WI38 (cell line): ENCODE results near the gene TRUB2.

Experiments used
- H3K4me3 ChIP-seq: 2 replicates; pipeline ENCODE4 v1.5.1; 2011; ENCODE audit warnings: low read depth, mild to moderate bottlenecking, control low read depth, low read length
- TF ChIP-seq, protein P1 (sequence below): IDR thresholded peaks from 2 replicates; pipeline ENCODE4 v1.5.1; 2012; ENCODE audit warnings: low read depth, mild to moderate bottlenecking, control low read depth, low read length

Gene TRUB2

DNA sequence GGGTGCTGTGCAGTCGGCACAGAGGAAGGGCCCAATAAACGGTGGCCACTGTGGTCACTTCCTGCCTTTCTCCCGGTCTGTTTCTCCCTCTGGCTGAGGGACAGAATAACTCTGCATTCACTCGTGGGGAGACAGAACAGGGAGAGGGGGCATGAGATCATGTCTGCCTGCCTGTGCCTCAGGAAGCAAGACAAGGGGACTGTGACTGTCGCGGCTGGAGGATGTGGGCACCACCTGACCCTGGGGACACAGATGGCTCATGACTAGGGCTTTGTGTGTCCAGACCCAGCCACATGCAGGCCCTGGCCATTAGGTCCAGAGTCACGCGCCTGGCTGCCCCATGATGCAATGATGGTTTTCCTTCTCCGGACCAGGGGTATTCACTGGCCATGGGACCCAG lies 5.8 kb downstream of the TRUB2 start:
- TF ChIP-seq, protein P1, sequence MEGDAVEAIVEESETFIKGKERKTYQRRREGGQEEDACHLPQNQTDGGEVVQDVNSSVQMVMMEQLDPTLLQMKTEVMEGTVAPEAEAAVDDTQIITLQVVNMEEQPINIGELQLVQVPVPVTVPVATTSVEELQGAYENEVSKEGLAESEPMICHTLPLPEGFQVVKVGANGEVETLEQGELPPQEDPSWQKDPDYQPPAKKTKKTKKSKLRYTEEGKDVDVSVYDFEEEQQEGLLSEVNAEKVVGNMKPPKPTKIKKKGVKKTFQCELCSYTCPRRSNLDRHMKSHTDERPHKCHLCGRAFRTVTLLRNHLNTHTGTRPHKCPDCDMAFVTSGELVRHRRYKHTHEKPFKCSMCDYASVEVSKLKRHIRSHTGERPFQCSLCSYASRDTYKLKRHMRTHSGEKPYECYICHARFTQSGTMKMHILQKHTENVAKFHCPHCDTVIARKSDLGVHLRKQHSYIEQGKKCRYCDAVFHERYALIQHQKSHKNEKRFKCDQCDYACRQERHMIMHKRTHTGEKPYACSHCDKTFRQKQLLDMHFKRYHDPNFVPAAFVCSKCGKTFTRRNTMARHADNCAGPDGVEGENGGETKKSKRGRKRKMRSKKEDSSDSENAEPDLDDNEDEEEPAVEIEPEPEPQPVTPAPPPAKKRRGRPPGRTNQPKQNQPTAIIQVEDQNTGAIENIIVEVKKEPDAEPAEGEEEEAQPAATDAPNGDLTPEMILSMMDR, result no peak

DNA sequence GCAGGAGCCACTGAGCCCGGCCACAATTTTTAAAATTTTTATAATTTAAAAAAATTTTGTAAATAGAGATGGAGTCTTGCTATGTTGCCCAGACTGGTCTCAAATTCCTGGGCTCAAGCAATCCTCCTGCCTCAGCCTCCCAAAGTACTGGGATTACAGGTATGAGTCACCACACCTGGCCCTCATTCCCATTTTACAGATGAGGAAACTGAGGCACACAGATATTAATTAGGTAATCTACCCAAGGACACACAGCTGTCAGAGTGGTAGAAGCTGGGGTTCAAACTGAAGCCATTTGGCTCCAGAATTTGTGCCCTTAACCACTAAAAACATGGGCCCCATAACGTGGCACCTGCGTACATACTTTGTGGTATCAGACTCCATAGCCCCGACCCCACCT lies 7.5 kb downstream of the TRUB2 start:
- H3K4me3 ChIP-seq, result no peak overlapping the region

More for the DNA sequence above, 5.8 kb downstream of the TRUB2 start:
- no peak overlapping the region for H3K4me3 ChIP-seq

DNA sequence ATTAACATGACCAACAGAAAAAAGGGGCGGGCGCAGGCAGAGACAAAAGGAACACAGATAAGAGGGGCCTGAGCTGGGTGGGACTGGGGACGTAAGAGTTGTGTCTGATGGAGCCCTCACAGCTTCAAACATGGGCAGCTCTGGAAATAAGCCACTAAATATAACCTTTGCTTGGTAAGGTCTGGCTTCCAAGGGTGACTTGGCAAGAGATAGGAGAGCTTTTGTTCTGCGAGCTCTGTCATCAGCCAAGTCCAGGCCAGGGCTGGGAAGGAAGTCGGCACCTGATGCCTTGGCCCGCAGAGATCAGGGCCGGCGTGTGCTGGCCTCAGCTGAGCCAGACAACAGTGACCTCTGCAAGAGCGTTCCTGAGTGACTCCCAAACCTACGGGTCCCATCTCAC lies 11.8 kb downstream of the TRUB2 start:
- TF ChIP-seq, protein P1, result no peak
- no peak overlapping the region for H3K4me3 ChIP-seq

More for the DNA sequence above, 7.5 kb downstream of the TRUB2 start:
- TF ChIP-seq, protein P1, result no peak

DNA sequence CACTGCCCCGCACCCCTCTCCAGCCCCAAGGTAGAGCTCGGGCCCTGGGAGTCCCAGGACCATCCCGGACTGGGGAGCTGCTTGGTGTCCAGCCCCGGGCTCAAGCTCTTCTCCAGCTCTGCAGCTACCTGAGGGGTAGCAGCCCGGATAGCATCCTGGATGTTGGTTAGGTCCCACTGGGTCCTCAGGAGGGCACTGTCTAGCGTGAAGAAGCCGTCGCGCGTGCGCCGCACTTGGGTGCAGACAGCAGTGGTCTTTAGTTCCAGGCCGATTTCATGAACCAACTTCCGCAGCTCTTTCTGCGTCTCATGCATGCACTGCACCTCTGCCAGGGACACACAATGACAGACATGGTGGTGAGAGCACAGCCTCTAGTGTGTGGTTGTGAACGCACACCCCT lies 12.7 kb downstream of the TRUB2 start:
- TF ChIP-seq, protein P1, result no peak
- no peak overlapping the region for H3K4me3 ChIP-seq

DNA sequence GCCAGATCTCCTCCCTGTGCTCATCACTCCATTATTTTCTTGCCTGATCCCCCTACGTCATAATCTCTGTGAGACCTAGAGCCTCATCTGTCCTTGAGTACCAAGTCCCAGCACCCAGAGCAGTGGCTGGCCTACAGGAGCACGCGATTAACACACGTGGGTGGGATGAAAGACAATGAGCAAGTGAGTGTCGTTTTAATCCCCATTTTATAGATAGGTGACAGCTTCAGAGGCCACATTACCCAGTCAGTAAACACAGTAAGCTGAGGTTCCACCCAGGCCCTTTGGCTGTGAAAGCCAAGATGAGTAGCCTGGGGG lies 17.3 kb downstream of the TRUB2 start:
- TF ChIP-seq, protein P1, result no peak
- H3K4me3 ChIP-seq, result no peak overlapping the region

DNA sequence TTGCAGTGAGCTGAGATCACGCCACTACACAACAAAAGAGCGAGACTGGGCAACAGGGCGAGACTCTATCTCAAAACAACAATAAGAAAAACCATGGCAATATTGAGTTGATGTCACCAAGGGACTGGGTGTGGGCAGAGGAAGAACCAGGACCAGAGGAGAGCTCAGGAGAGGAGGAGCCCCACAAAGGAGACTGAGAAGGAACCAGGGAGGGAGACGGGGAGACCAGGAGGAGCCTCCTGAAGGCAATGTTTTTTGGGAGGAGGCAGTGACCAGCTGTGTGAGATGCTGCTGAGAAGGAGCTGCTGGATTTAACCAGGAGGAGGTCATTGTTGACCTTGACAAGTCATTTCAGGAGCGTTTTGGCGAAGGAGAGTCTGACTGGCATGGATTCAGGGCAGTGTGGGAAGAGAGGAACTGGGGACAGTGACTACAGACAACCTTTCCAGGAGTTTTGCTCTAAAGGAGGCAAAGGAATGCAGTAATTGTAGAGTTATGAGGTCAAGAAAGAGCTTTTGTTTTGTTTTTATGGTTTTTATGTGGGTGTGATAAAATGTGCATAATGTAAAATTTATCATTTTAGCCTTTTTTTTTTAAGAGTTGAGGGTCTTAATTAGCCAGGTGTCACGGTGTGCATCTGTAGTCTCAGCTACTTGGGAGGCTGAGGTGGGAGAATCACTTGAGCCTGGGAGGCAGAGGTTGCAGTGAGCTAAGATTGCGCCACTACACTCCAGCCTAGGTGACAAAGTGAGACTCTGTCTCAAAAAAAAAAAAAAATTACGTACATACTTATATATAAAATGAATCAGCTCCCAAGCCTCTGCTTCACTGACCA lies 17.9 kb downstream of the TRUB2 start:
- no peak overlapping the region for H3K4me3 ChIP-seq
- TF ChIP-seq, protein P1, result no peak
